Skeletal muscle satellite cell (primary cell): ENCODE measurements around the gene FSCN2.

Experiments used
- H3K27me3 ChIP-seq: 2 replicates; pipeline ENCODE4 v1.7.0; 2013; ENCODE audit warnings: low read length; ENCODE audit not compliant: control insufficient read depth, insufficient read depth
- H3K36me3 ChIP-seq: 2 replicates; pipeline ENCODE4 v1.7.0; 2013; ENCODE audit warnings: mild to moderate bottlenecking, control low read depth, low read length; ENCODE audit not compliant: insufficient read depth
- H3K4me1 ChIP-seq: 2 replicates; pipeline ENCODE4 v1.7.0; 2013; ENCODE audit warnings: low read length; ENCODE audit not compliant: control insufficient read depth, insufficient read depth
- H3K4me2 ChIP-seq: 2 replicates; pipeline ENCODE4 v1.7.0; 2013; ENCODE audit warnings: mild to moderate bottlenecking, low read length
- H3K4me3 ChIP-seq: 2 replicates; pipeline ENCODE4 v1.7.0; 2013; ENCODE audit warnings: low read length
- H3K9ac ChIP-seq: 2 replicates; pipeline ENCODE4 v1.7.0; 2013; ENCODE audit warnings: mild to moderate bottlenecking, low read depth, low read length, moderate library complexity
- H3K9me3 ChIP-seq: replicated peaks from 2 replicates; pipeline ENCODE4 v1.7.0; 2013; ENCODE audit warnings: mild to moderate bottlenecking, control low read depth, low read length

FSCN2 gene

DNA sequence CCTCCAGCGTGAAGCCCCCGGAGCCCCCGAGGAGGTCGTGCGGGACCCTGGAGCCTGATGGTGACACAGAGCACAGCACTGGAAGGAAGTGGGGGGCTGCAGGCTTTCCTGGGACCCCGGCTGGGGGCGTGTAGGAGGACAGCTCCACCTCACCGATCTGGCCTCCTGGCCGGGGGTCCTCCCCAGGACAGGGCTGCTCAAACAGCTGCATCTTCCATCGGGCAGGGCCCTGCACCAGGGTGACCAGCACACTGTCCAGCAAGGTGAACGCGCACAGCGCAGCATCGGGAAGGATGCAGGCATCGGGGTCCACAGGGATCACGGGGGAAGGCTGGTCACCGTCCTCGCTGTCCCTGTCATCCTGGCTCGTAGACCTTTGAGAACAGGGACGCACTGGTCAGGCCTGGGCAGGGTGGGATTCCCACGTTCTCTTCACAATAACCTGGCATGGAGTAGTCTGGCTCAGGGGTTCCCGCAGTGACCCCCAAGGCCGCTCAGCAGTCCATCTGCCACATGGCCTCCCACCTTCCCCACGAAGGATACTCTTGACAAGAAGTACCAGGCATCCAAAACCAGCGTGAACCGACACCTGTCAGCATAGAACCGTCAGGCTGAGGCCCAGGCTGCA, 22.8 kb downstream of the FSCN2 start:
- peak overlapping the region; percentile 98 for H3K4me3 ChIP-seq
- H3K4me2 ChIP-seq: peak overlapping the region; percentile 86
- peaks cover 31% of the 10 kb centered on the region for H3K4me1 ChIP-seq
- no peaks in the 10 kb centered on the region for H3K9me3 ChIP-seq
- H3K9ac ChIP-seq: peak overlapping the region; percentile 89
- H3K27me3 ChIP-seq: no peaks in the 10 kb centered on the region
- H3K36me3 ChIP-seq: peaks cover 34% of the 10 kb centered on the region

- H3K4me2 ChIP-seq: peak overlapping the region; percentile 86
- H3K9me3 ChIP-seq: no peaks in the 10 kb centered on the region
- peaks cover 36% of the 10 kb centered on the region for H3K36me3 ChIP-seq
- peak overlapping the region; percentile 89 for H3K9ac ChIP-seq
- H3K4me1 ChIP-seq: peaks cover 39% of the 10 kb centered on the region
- peak overlapping the region; percentile 98 for H3K4me3 ChIP-seq
- no peaks in the 10 kb centered on the region for H3K27me3 ChIP-seq
Observed at GRCh38 chr17:81551458-81552243, 23.5 kb downstream of the FSCN2 start.

- H3K4me2 ChIP-seq: peak within 1 kb of the TSS; percentile 86
- H3K4me1 ChIP-seq: peaks cover 46% of the 10 kb centered on the region
- H3K9me3 ChIP-seq: no peaks in the 10 kb centered on the region
- H3K36me3 ChIP-seq: peaks cover 37% of the 10 kb centered on the region
- peak within 1 kb of the TSS; percentile 89 for H3K9ac ChIP-seq
- H3K4me3 ChIP-seq: peak within 1 kb of the TSS; percentile 98
- no peaks in the 10 kb centered on the region for H3K27me3 ChIP-seq
Observed at GRCh38 chr17:81552244-81553017, 24.3 kb downstream of the FSCN2 start, which contains the start of gene FAAP100. FAAP100 (minus strand) TSS chr17:81552353; CDS start chr17:81552330, 23 bp downstream.

DNA sequence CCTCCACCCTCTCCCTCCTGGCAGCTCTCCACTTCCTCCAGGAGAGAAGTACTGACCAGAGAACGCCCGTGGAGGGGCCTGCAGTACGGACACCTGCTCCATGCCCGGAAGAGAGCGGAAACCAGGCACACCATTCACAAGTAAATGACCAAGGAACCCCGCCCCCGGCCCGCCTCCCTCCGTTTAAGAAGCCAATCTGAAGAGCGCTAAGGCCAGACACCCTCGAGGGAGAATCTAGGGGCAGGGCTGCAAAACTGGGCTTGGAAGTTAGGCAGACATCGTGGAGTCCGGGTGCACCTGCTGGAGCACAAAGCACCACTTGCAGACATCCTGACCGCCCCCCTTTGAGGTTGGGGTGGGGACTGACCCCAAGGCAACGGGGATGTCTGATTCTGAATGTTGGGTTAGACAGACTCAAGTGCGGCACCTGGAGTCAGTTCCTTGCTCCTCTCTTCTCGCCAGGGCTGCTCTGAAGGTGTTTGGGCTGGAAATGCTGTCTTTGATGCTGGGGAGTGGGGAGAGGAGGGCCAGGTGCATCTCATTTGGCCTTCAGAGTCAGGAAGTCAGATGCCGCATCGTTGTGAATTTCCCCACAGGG, 24.9 kb downstream of the FSCN2 start:
- H3K9me3 ChIP-seq: no peaks in the 10 kb centered on the region
- peaks cover 53% of the 10 kb centered on the region for H3K4me1 ChIP-seq
- no peaks in the 10 kb centered on the region for H3K27me3 ChIP-seq
- peak overlapping the region; percentile 86 for H3K4me2 ChIP-seq
- H3K36me3 ChIP-seq: peaks cover 37% of the 10 kb centered on the region
- peak overlapping the region; percentile 98 for H3K4me3 ChIP-seq
- H3K9ac ChIP-seq: peak overlapping the region; percentile 89

DNA sequence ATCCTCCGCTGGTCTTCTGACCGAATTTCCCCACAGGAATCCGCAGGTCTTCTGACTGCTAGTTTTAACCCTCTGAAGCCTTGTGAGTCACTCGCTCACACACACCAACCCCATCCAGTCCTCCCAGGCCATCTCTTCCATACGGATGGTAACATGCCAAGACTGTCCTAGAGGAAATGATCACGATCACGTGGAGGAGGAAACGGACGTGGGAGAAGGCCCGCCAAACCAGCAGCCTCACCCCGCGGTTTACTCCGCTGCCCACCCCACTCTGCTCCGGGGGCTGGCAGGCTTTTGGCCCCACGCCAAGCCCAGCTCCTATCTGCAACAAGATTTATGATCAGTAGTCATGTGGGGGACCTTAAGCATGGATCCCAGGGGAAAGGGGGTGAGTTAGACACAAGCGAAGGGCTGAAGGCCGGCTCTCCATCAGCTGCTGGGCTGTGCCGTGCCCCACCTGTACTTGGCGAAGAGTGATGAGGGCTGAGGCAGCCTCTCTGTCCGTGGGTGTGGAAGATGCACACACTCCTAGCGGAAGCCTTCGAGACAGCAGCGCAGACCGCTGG, 25.5 kb downstream of the FSCN2 start:
- Histone ChIP-seq H3K27me3 (no peaks in the 10 kb centered on the region), H3K9ac (peak overlapping the region; percentile 89), H3K4me3 (peak overlapping the region; percentile 98), H3K36me3 (peaks cover 42% of the 10 kb centered on the region), H3K4me2 (peak overlapping the region; percentile 86), H3K9me3 (no peaks in the 10 kb centered on the region), H3K4me1 (peaks cover 55% of the 10 kb centered on the region)

DNA sequence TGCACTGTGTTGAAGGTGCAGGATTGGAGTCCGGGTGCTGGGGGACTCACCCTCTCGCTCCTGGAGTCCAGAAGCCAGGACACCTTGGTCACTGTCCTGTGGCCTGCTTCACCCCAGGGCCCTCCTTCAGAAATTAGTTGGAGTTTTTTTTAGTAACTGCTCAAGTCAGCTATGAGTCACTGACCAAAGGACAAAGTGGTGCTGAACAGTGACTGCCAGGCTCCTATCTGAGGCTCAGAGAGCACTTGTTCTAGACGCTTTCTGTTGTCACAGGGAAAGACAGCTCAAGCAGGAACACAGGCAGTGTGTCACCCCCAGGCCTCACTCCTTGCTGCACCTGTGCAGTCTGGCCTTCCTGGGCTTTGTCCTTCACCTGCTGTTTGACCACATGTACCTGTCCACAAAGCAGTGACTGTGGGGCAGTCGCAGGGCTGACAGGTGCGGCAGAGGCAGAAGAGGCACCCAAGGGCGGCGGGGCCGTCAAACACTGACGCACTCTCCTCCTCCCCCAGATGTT, 28.1 kb downstream of the FSCN2 start:
- Histone ChIP-seq H3K4me3 (no peak overlapping the region), H3K27me3 (no peaks in the 10 kb centered on the region), H3K9me3 (no peaks in the 10 kb centered on the region), H3K4me1 (peaks cover 57% of the 10 kb centered on the region), H3K36me3 (peaks cover 48% of the 10 kb centered on the region), H3K9ac (peak overlapping the region; percentile 26), H3K4me2 (peak overlapping the region; percentile 47)

DNA sequence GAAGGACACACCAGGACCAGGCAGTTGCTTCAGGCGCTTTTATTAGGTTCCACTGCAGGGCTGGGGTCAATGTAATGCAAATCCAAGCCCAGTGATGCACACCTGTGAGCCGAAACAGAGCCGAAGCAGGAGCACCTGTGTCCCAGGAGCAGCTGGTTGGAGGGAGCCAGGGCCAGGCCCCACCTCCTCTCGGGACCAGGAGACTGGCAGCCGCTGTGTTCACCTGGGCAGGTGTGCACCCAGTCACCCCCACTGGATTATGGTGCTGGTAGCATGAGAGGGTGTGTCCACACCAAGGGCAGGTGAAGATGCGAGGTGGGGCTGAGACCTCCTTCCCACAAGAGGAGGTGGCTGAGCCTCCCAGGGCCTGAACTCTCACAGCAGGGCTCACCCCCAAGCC, 28.7 kb downstream of the FSCN2 start:
- H3K27me3 ChIP-seq: no peaks in the 10 kb centered on the region
- no peaks in the 10 kb centered on the region for H3K9me3 ChIP-seq
- no peak overlapping the region for H3K4me3 ChIP-seq
- H3K36me3 ChIP-seq: peaks cover 49% of the 10 kb centered on the region
- H3K4me2 ChIP-seq: no peak overlapping the region
- H3K9ac ChIP-seq: no peak overlapping the region
- peaks cover 59% of the 10 kb centered on the region for H3K4me1 ChIP-seq

DNA sequence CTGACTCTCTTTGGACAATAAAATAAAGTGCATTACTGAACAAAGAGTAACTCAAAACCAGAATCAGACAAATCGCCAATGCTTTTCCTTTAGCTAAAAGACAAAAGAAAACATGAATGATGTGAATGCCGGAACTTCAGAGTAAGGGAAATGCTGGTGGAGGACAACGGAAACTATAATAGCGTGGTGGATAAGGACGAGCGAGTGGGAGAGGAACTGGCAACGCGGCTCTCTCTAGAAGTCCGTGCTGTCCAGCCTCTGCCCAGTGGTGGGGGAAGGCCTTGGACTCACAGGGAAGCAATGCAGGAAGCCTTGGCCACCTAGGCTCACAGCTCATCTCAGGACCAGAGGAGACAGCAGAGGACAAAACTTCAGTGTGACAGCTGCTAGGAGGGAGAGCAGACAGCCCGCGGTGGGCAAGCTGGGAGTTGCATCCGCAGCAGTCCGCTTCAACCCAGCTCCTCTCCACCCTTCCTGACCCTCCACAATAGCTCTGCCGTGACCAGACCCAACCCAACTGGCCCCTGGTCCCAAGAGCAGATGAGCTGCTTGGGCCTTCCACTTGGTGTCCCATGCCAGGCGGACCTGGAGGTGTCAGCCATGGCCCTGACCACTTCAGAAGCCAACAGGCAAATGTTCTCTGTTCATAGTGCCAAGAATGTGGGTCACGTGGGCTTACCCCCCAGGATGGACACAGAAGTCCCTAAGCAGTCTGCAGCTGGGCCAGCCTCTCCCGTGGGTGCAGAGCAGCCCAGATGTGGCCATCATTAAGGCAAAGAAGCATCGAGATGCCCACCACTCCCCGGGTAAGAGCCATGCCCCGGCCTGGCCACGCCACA, 29.3 kb downstream of the FSCN2 start:
- Histone ChIP-seq H3K36me3 (peaks cover 52% of the 10 kb centered on the region), H3K4me3 (no peak overlapping the region), H3K9ac (no peak overlapping the region), H3K4me1 (peaks cover 62% of the 10 kb centered on the region), H3K27me3 (no peaks in the 10 kb centered on the region), H3K4me2 (no peak overlapping the region), H3K9me3 (no peaks in the 10 kb centered on the region)

GRCh38 chr17:81558115-81558468, 29.9 kb downstream of the FSCN2 start:
- Histone ChIP-seq H3K36me3 (peaks cover 55% of the 10 kb centered on the region), H3K9me3 (no peaks in the 10 kb centered on the region), H3K9ac (no peak overlapping the region), H3K4me3 (no peak overlapping the region), H3K4me1 (peaks cover 58% of the 10 kb centered on the region), H3K4me2 (no peak overlapping the region), H3K27me3 (no peaks in the 10 kb centered on the region)
